DMS153 (cell line): ENCODE results near the gene CNTNAP2.
A peak's percentile ranks its signal among the peaks of the same experiment; 100 is the strongest.

Experiments used
- DNase-seq: peaks from one replicate; lab custom pipeline; 2025; lab: John Stamatoyannopoulos, UW

The CNTNAP2 gene

DNA sequence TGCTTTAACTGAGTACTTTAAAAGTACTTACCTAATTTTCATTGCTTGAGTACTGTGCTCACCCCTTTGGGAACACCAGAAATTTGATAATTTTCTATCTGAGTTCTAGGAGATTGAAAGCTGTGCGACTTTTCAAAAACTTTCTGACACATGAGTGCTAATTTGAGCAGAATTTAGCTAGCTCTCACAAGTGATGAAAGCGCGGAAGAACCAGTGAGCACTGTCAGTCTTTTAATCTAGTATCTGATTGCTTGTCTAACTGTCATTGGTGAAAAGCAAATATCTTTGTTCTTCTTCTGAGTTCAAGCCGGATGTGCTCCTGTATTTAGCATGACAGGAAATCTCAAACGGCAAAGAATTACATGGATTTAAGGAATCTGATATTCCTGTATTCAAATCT lies 899.4 kb downstream of the CNTNAP2 start:
- no peak for DNase-seq

DNA sequence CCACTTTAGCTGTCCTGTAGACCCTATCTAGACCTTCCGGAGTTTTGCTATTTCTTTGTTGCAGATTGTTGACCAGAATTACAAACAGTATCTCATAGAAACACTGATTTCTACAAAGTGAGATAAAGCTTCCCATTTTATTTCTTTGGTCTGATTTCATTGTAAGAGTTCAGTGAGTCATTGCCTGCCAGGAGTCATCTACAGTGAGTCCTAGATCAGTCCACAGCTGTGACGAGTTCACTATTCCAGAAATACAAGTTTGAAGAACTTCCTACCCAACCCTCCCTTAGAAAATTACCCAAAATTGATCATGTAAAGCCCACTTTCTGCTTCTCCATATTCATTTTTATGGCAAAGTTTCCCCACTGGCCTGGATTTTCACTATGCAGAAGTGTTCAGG lies 905.5 kb downstream of the CNTNAP2 start:
- DNase-seq = no peak

DNA sequence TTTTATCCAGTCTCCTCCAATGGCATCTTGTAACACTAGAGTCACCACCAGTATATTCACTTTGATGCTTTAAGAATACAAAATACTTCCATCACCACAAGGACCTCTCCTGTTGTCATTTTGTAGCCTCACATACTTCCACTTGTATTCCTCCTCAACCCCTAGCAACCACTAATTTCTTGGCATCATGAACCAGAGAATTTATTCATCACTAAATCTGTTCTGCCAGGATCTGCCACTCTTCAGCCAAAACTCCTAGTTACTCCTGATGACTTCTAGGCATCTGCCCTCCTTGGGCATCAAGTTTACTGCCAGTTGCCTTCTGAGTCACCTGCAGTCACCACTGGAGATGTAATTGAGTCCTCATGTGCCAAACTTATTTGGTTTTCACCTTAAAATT lies 906.8 kb downstream of the CNTNAP2 start:
- DNase-seq = no peak

DNA sequence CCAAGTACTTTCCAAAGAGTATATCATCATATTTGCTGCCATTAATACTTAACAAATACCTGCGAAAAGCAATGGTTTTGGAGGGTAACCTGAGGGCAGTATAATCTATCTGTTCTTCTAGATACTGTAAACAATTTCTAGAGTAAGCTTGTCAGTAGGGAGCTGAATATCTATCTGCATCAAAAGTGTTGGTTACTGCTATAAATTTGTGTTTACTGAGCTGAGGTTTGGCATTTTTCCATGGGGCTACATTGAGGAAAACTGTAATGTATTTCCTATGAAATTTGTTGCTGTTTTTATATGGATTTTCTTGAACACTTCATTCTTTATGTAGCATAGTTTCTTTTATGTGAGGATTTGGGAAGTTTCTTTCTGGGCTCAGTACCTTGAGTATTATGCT lies 913.4 kb downstream of the CNTNAP2 start:
- DNase-seq = no peak

DNA sequence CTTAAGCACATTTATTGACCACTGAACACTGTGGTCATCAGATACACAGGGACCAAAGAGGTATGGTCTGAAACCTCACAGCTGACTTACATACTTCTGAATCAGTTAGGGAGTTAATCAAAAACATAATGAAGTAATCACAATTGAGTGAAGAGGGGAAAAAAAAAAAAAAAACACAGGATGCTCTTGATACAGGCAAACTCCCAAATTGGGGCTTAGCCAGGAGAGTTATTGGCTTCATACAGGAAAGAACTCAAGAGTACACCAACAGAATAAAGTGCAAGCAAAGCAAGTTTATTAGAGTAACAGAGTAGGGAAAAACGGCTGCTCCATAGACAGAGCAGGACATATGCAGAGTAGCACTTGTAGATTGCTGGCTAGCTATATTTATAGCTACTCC lies 917.0 kb downstream of the CNTNAP2 start:
- DNase-seq = peak; percentile 12

DNA sequence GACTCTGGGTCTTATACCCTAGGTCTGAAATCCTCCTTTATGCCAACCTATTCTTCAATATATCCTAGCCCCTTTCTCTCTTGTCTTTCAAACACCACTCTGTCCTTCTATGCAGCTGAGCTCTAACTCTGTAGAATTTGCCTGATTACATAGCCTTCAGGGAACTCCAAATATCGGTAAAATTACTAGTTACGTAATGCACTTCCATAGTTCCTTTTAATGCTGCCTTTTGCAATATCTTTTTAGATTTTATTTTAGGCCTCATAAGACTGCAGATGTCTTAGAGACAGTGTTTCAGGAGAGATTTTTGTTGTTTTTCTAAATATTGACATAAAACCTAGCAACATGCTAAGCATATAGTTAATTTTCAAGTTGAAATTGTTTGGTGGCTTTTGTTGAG lies 924.8 kb downstream of the CNTNAP2 start:
- no peak for DNase-seq

DNA sequence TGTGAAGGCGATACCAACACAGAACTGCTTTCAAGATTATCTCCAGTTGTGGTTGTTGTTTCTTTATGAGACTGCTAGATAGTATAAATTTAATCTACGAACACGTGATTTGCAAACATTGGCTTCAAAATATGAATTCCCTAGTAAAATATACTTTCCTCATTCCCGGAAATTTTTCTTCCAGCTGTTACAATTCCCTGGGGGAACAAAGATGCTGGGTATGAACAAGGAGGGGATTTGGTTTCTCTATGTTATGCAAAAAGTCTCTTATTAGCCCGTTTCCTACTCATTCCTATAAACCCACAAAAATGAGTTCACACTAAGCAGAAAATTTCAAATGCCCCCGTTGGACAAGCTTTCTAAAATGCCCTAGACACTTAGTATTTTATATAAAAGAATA lies 928.3 kb downstream of the CNTNAP2 start:
- DNase-seq = no peak

DNA sequence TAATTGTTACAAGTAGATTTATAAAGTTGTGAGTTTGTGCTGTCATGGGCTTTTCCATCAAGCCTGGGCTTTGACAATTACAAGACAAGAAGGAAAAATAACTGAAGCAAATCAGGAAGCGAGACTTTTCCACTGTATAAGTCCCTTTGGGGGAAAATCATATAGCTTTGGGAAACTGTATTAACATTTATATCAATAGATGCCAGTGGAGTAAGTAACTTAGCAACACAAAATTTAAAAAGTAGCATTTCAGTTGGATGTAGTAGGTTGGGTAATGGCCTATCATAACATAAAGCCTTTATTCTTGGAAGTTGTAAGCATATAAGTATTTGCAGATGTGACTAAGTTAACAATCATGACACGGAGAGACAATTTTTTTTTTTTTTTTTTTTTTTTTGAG lies 931.1 kb downstream of the CNTNAP2 start:
- DNase-seq = no peak

DNA sequence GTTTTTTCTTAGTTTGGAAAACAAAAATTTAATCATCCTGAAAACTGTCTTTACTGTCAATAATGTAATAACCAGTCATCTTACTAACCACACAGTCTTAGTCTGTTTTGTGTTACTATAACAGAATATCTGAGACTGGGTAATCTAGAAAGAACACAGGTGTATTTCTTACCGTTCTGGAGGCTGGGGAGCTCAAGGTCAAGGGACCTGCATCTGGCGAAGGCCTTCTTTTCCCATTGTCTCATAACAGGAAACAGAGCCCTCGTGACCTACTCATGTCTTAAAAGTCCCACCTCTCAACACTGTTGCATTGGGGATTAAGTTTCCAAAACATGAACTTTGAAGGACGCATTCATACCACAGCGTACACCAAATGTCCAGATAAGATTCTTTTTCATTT lies 932.3 kb downstream of the CNTNAP2 start:
- DNase-seq = no peak

DNA sequence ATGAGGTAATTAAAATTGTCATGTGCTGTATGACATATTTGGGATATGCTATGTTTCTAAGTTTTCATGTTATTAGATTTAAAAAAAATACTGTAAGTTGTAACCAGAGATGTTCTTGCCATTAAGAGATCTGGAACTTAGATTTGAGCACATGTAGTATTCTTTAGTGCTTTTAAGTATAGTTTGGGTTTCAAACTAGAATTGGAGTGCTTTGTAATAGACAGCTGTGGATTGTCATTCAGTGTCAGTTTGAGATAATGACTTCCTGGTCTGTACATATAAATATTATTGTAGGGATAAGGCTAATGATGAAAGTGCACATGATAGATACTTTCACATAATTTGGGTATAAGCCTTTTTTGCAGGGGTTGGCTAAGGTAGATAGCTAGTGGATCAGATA lies 936.2 kb downstream of the CNTNAP2 start:
- DNase-seq = no peak

DNA sequence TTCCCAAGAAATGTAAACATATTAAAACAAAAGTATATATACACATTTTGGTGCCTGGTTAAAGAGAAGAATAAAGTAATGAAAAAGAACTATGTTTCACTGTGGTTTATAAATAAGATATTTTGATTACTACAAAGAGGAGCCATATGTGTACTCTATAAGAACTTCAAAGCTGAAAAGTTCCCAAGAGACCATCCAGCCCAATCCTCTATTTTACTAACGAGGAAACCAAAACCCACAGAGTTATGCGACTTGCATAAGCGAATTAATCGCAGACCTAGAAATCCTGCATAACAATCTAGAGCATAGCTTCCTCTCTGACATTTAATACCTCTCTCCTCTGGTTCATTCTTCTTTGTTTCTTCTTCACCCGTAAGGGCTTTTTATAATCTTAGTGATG lies 937.1 kb downstream of the CNTNAP2 start:
- no peak for DNase-seq

DNA sequence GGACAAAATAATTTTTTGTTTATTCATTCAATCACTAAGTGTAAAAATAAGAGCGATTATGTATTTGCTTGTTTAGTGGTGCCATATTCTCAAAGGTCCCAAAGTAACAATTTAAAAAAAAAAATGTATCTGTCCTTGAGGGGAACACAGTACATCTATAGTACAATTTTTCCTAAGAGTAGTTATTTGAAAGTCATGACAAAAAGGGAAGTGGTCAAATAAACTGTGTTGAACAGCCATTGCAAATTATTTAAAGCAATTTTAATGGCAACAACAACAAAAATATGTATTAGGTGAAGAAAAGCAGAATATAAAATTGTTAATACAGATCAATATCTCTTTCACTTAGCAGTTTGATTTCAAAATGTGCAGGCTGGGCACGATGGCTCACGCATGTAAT lies 943.5 kb downstream of the CNTNAP2 start:
- no peak for DNase-seq

DNA sequence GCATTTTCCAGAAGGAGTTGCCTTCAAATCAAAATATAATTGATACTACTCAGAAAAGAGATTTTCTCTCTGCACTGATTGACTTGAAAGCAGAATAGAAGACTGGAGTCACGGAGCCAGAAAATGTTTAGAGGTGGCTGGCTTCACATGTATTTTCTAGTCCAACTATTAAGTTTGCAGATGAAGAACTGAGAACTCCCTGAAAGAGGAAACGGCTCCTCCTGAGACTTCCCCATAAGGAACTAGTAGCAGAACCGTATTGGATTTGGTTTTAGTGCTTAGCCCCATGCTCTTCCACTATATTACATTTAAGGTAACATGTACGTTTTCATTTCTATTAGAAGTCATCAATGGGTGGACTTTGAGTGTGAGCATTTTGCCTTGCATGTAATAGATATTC lies 946.3 kb downstream of the CNTNAP2 start:
- DNase-seq = no peak

DNA sequence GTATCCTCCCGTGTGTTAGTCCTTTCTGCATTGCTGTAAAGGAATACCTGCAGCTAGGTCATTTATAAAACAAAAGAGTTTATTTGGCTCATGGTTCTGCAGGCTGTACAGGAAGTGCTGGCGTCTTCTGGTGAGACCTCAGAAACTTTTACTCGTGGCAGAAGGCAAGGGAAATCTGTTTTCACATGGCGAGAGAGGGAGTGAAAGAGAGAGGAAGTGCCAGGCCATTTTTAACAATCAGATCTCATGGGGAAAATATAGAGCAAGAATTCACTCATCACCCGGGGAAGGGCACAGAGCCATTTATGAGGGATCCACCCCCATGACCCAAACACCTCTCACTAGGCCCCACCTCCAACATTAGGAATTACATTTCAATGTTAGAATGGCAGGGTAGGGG lies 952.2 kb downstream of the CNTNAP2 start:
- DNase-seq = no peak

DNA sequence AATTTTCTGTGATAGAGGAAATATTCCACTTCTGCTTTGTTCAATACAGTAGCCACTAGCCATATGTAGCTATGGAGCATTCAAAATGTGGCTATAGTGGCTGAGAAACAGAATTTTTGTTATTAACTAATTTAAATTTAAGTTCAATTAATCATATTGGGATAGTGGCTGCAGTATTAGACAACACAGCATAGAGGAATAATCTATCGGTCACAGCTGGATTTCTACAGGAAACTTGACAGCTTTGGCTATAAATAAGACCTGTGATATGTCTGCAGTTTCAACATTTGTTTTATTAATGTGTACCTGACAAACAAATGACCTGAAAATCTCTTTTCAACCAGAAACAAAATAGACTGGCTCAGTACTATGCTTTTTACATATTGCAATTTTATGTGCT lies 953.2 kb downstream of the CNTNAP2 start:
- no peak for DNase-seq

DNA sequence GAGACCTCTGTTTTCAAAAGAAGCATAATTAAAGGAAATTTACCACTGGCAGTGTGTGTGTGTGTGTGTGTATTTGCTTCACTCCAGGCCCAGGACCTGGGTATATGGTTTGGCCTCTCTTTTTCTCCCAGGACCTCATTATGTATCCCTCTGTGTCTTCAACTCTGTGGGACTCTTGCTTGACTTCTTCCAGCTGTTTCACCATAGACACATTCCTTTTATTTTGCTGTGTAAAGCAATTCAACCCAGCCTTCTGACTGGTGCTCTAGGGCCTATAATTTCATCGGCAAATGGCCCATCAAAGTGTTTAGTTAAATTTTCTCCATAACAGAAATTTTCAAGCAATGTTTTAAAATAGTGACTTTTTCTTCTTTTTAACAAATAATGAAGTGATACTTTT lies 954.3 kb downstream of the CNTNAP2 start:
- DNase-seq = no peak

DNA sequence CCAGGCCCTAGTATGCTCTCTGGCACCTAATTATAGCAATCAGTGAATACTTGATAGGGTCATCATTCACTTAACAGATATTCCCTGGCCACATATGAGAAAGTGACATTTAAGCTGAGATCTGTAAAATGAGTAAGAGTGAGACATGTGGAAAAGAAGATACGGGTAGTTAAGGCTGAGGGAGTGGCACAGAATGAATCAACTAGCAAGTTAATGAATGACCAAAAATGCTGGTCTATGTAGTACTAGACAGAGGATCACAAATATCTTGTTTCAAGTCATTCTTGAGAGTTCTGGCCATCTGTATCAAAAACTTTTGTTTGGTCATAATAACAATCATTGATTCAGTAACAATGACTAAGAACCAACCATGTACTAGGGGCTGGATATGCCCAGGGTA lies 954.9 kb downstream of the CNTNAP2 start:
- DNase-seq = no peak

DNA sequence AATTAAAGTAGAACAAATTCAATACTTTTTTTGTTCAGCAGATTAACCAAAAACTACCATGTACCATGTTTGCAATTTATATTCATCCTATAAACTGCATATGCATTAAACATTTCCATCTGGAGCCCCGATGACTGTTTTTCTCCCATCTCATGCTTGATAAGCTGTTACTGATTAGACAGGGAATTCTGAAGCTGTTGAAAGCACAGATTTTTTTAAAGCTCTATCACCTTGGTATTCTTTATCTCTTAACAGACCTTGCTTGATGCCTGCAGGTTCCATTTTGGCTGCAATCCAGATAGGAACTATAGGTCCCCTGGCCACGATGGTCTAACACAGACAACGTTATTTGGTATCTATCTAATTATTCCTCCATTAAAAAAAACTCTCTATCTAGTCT lies 961.7 kb downstream of the CNTNAP2 start:
- DNase-seq = no peak

DNA sequence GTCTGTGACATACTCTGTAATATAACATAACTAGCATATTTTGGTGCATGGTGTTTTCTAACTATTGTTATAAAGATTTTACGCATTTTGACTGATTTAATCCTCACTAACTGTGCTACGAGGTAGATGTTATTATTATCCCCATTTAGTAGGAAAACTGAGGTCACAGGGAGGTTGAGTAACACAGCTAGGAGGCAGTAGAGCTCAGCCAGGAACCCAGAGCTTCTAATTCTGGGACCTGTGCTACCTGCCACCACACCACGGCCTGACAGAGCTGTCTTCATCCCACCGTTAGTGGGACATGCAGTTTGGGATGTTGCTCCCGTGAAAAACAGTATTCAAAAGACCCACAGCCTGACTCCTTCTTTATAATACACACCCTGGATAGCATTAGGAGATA lies 962.5 kb downstream of the CNTNAP2 start:
- DNase-seq = no peak

DNA sequence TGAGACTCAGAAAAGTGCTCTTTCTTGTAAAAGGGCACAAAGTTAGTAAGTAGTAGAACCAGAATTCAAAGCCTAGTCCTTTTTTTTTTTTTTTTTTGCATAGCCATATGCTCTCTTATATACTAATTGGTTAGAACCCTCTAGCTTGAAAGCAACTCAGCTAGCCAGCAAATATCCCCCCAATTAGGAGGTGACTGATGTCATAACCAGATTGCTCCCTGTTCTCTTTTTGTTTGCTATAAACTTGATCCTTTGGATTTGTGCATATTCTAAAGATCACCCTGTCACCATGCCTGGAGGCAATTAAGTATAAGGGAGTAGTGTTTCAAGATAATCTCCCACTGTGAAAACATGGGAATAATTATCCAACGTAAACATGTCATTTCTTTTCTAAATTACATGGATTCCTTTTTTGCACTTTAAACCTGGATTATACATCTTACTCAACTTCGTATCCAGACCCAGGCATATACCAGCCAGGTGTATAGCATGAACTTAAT lies 963.4 kb downstream of the CNTNAP2 start:
- no peak for DNase-seq

DNA sequence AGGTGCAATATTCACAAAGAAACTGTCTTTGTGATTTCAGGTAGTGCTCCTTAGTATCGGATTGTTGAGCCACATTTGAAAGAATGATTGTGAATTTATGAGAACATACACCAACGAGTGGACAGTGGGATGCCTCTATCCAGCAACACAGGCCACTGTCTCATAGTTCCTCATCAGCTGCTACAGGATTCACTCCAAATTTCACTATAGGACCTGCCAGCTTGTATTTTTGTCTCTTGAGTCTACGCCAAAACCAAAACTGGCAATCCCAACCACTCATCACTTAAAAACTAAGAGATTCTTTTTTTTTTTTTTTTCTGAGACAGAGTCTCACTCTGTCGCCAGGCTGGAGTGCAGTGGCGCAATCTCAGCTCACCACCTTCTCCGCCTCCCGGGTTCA lies 964.5 kb downstream of the CNTNAP2 start:
- no peak for DNase-seq

DNA sequence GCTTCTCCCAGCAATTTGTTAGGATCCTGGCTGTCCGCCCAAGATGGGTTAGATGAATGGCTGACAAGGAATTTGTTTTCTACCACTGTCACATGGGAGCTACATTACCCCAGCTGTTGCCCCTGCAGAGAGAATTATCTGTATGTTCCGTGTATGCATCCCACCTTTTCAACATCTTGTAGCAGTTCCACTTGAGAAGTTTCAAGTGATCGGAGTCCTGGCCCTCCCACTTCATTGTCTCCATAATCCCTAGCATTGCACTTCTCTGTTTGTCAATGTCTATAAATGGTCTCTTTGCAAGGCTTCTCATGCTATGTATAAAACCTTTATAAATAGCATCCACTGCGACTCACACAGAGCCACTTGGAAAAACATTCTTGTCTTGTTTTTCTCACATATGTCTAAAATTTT lies 972.5 kb downstream of the CNTNAP2 start:
- DNase-seq = peak; percentile 8

DNA sequence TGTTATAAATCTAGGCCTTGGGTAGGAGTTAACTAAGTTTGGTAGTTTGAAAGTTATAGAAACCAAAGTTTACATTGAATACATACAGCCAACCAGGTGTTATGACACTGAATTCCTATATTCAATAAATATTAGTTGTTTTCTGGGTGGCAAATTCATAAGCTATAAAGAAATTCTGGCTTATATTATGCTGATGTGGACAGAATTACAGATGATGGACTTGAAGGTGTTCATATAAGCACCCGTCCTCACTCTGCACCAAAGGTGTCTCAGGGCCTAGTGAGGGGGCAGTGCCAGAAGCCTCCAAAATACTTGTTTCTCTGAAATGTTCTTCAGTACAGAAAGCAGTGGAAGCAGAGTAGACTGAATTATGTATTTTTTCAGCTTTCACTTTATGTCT lies 973.0 kb downstream of the CNTNAP2 start:
- DNase-seq = no peak

DNA sequence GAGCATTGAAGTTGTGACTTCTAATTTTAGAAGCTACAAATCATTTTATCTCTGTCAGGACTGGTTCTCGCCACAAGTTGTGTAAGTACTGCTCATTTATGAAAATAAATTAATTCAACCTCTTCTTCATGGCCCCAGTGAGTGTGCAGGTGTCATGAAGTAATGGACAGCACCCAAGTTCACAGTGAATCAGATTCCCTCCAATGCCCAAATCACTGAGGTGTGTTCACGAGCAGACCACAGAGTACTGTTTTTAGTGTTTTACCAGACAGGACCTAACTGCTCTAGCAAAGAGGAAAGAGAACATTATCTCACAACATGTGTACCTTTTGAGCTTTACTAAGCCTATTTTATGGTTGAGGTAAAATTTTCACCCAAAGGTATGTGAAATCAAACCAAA lies 980.0 kb downstream of the CNTNAP2 start:
- no peak for DNase-seq

DNA sequence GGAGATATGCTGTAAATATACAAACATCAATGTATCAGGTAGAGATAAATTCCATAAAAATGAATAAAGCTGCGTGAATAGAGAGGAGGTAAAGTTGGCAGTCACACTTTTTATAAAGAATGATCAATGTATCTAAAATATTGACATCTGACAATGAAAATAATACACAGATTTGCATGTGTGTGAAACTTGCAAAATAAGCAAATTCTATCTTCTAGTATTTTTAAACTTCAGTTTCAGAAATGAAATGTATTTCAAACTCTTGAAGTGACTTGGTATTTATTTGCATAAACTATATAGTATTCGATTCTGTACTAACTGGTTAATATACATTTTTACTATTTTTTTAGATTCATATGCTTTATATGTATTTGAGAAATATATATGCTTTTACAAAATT lies 986.6 kb downstream of the CNTNAP2 start:
- DNase-seq = no peak
